Caco-2 (cell line): ENCODE data around the gene KSR2. TPM values are rescaled to one million over a fixed set of nuclear protein-coding genes. Genes with fewer than 3 reads are reported as not detected.

Experiments used
- BruUV-seq: library from RNA; stranded (reverse); fragments of 400-500 nt; replicated peaks from 2 replicates; lab custom pipeline; 2021; lab: Mats Ljungman, UMichigan
- CTCF ChIA-PET: fragments of 300-600 bp; sonication (Branson Sonifier 250); formaldehyde crosslinking; loops from one replicate; lab custom pipeline; 2022; ENCODE audit warnings: antibody characterized with exemption; lab: Charles Lee
- POLR2A ChIA-PET: fragments of 300-600 bp; sonication (Branson Sonifier 250); formaldehyde crosslinking; loops from one replicate; lab custom pipeline; 2022; ENCODE audit warnings: antibody characterized with exemption; lab: Charles Lee
- DNase-seq, 2 experiments: peaks; one replicate each; pipeline versions ENCODE4 v3.0.0 to v3.0.0-alpha.2; 2020 to 2022
- H3K27me3 ChIP-seq: replicated peaks from 2 replicates; pipeline ENCODE4 v1.6.0; 2011; ENCODE audit warnings: low read length; ENCODE audit not compliant: control insufficient read depth, insufficient read depth
- H3K36me3 ChIP-seq: 2 replicates; pipeline ENCODE4 v1.5.1; 2011; ENCODE audit warnings: low read length; ENCODE audit not compliant: control insufficient read depth, insufficient read depth
- H3K4me1 ChIP-seq: fragments of 250-450 bp; sonication (Bioruptor Pico); 2 replicates; pipeline ENCODE4 v1.5.1; 2020; ENCODE audit warnings: mild to moderate bottlenecking
- H3K4me3 ChIP-seq: 2 replicates; pipeline ENCODE4 v1.5.1; 2011; ENCODE audit warnings: low read depth, mild to moderate bottlenecking, control low read depth, low read length
- H3K9me3 ChIP-seq: fragments of 250-450 bp; sonication (Bioruptor Pico); 2 replicates; pipeline ENCODE4 v1.5.1; 2020; ENCODE audit warnings: mild to moderate bottlenecking, moderate library complexity
- H3K27ac Mint-ChIP-seq: one replicate; pipeline ENCODE4 v1.8.0; 2022; ENCODE audit warnings: mixed read lengths; ENCODE audit not compliant: unreplicated experiment
- H3K27me3 Mint-ChIP-seq: one replicate; pipeline ENCODE4 v1.8.0; 2022; ENCODE audit warnings: mixed read lengths; ENCODE audit not compliant: insufficient read depth, unreplicated experiment
- H3K36me3 Mint-ChIP-seq: one replicate; pipeline ENCODE4 v1.8.0; 2022; ENCODE audit warnings: mild to moderate bottlenecking, mixed read lengths; ENCODE audit not compliant: insufficient read depth, unreplicated experiment
- H3K4me1 Mint-ChIP-seq: one replicate; pipeline ENCODE4 v1.8.0; 2022; ENCODE audit warnings: low read depth, mixed read lengths; ENCODE audit not compliant: unreplicated experiment
- H3K4me3 Mint-ChIP-seq: one replicate; pipeline ENCODE4 v1.8.0; 2022; ENCODE audit warnings: mild to moderate bottlenecking, moderate library complexity, mixed read lengths; ENCODE audit not compliant: unreplicated experiment
- H3K9me3 Mint-ChIP-seq: one replicate; pipeline ENCODE4 v1.8.0; 2022; ENCODE audit warnings: mixed read lengths; ENCODE audit not compliant: unreplicated experiment
- CTCF ChIP-seq, 2 experiments: fragments of 200-600 bp in 1 of 2; IDR thresholded peaks; 1 replicate in 1 of 2; 2 replicates in 1 of 2; pipeline versions ENCODE4 v1.5.1 to v1.8.0; 2011 to 2022; ENCODE audit warnings: antibody characterized with exemption in 1 of 2, control low read depth in 1 of 2, inconsistent platforms in 1 of 2, low read depth in 1 of 2, low read length in 1 of 2, mild to moderate bottlenecking in 1 of 2, moderate library complexity in 1 of 2; ENCODE audit not compliant: insufficient read depth in 1 of 2, severe bottlenecking in 1 of 2, unreplicated experiment in 1 of 2
- intact Hi-C: fragments of 100-400 bp; cut with micrococcal nuclease; formaldehyde crosslinking; loops from one replicate; pipeline ENCODE4 v1.10.0; 2022; ENCODE audit not compliant: unreplicated experiment
- total RNA-seq: library from RNA; stranded (reverse); gene quantifications from 2 replicates; pipeline ENCODE4 v1.2.3, GENCODE V29; 2022

Gene KSR2
- total RNA-seq, 1 experiment from 2014 or later = 0.66 TPM

GRCh38 chr12:117829108-117829507, 139.7 kb downstream of the KSR2 start:
- no TSS peak for BruUV-seq
- H3K4me1 Mint-ChIP-seq = no peaks in the 10 kb centered on the region
- intact Hi-C loops = no loop called here
- Histone ChIP-seq H3K4me3 (no peak overlapping the region), H3K36me3 (no peaks in the 10 kb centered on the region), H3K4me1 (no peaks in the 10 kb centered on the region), H3K27me3 (no peaks in the 10 kb centered on the region), H3K9me3 (peaks cover 7% of the 10 kb centered on the region; the same call in 1 of the 2 replicates)
- no peak overlapping the region for H3K27ac Mint-ChIP-seq
- ChIA-PET POLR2A (no interaction called here), CTCF (no interaction called here)
- peaks cover 3% of the 10 kb centered on the region for H3K27me3 Mint-ChIP-seq
- peaks cover 22% of the 10 kb centered on the region for H3K9me3 Mint-ChIP-seq
- no peak overlapping the region for H3K4me3 Mint-ChIP-seq
- TF ChIP-seq CTCF (IDR thresholded peaks at IDR 0.05; ENCODE audit: insufficient read depth in 1 of 2, low read depth in 1 of 2, low read length in 1 of 2, severe bottlenecking in 1 of 2, unreplicated experiment in 1 of 2) = no peak
- no peak for DNase-seq
- H3K36me3 Mint-ChIP-seq = peaks cover 5% of the 10 kb centered on the region

- Histone ChIP-seq H3K9me3 (peaks cover 7% of the 10 kb centered on the region; the same call in 1 of the 2 replicates), H3K36me3 (no peaks in the 10 kb centered on the region), H3K4me1 (no peaks in the 10 kb centered on the region), H3K27me3 (no peaks in the 10 kb centered on the region), H3K4me3 (no peak overlapping the region)
- no peak for DNase-seq
- no TSS peak for BruUV-seq
- POLR2A ChIA-PET = no interaction called here
- Mint-ChIP-seq H3K9me3 (peaks cover 22% of the 10 kb centered on the region), H3K36me3 (peaks cover 5% of the 10 kb centered on the region), H3K27me3 (peaks cover 3% of the 10 kb centered on the region), H3K4me3 (no peak overlapping the region), H3K4me1 (no peaks in the 10 kb centered on the region), H3K27ac (no peak overlapping the region)
- CTCF ChIA-PET = no interaction called here
- intact Hi-C loops = no loop called here
- TF ChIP-seq CTCF (IDR thresholded peaks at IDR 0.05; ENCODE audit: insufficient read depth in 1 of 2, low read depth in 1 of 2, low read length in 1 of 2, severe bottlenecking in 1 of 2, unreplicated experiment in 1 of 2) = no peak
Observed at GRCh38 chr12:117827660-117828059, 141.1 kb downstream of the KSR2 start.

GRCh38 chr12:117825827-117826226, 143.0 kb downstream of the KSR2 start:
- Mint-ChIP-seq H3K9me3 (peaks cover 15% of the 10 kb centered on the region), H3K27ac (no peak overlapping the region)
- POLR2A ChIA-PET = no interaction called here

More at GRCh38 chr12:117825827-117826226, 143.0 kb downstream of the KSR2 start:
- Mint-ChIP-seq H3K4me1 (no peaks in the 10 kb centered on the region), H3K4me3 (no peak overlapping the region), H3K27me3 (no peaks in the 10 kb centered on the region), H3K36me3 (peaks cover under 1% of the 10 kb centered on the region)
- H3K9me3 ChIP-seq = peaks cover 7% of the 10 kb centered on the region; the same call in 1 of the 2 replicates
- CTCF ChIA-PET = no interaction called here
- H3K36me3 ChIP-seq = no peaks in the 10 kb centered on the region
- H3K27me3 ChIP-seq = no peaks in the 10 kb centered on the region
- TF ChIP-seq CTCF (IDR thresholded peaks at IDR 0.05; ENCODE audit: insufficient read depth in 1 of 2, low read depth in 1 of 2, low read length in 1 of 2, severe bottlenecking in 1 of 2, unreplicated experiment in 1 of 2) = no peak
- DNase-seq = no peak
- intact Hi-C loops = no loop called here
- no peak overlapping the region for H3K4me3 ChIP-seq
- no peaks in the 10 kb centered on the region for H3K4me1 ChIP-seq
- BruUV-seq = no TSS peak
